ENCODE results near the gene CABP2.
"Not testable (repeated sequence)": the region's sequence is repeated elsewhere in the genome, so short reads cannot be mapped to it uniquely, and the experiment has no call there.

CABP2 gene

GRCh38 chr11:67548555-67549110, 25.4 kb upstream of the CABP2 start:
- H3K79me1 ChIP-seq (ENCODE audit: low read length), result no peaks in the 10 kb centered on the region
- DNase-seq, result no peak
- H3K9ac ChIP-seq (ENCODE audit: low read length), result no peak overlapping the region
- H3K23ac ChIP-seq (ENCODE audit: low read length), result no peak overlapping the region
- no peaks in the 10 kb centered on the region for H3K4me1 ChIP-seq (ENCODE audit: control insufficient read depth in 1 of 2, insufficient read depth in 2 of 2, low read length in 2 of 2)
- no peak overlapping the region for H4K8ac ChIP-seq (ENCODE audit: low read depth, low read length)
- H3K4me2 ChIP-seq (ENCODE audit: low read length), result no peak overlapping the region
- no peak overlapping the region for H4K91ac ChIP-seq (ENCODE audit: low read depth, low read length)
- H2AK5ac ChIP-seq (ENCODE audit: low read length), result no peak overlapping the region
- peaks cover 4% of the 10 kb centered on the region for H3K9me3 ChIP-seq (ENCODE audit: insufficient read depth, low read depth, low read length)
- H3K14ac ChIP-seq (ENCODE audit: low read length), result no peak overlapping the region
- H2BK120ac ChIP-seq (ENCODE audit: insufficient read depth, low read length, poor library complexity), result no peak overlapping the region
- H3K36me3 ChIP-seq (ENCODE audit: control insufficient read depth in 1 of 2, insufficient read depth in 2 of 2, low read length in 2 of 2), result no peaks in the 10 kb centered on the region
- H3K79me2 ChIP-seq (ENCODE audit: control insufficient read depth, insufficient read depth, low read length, poor library complexity), result no peaks in the 10 kb centered on the region
- no peak overlapping the region for H4K12ac ChIP-seq (ENCODE audit: low read depth, low read length)
- no CpG with 5 or more reads among the region's 9 CpGs for WGBS (ENCODE audit: extremely low coverage, insufficient coverage, insufficient read length)
- H2BK5ac ChIP-seq (ENCODE audit: low read depth, low read length, poor library complexity), result no peak overlapping the region
- H3K18ac ChIP-seq (ENCODE audit: low read length), result no peak overlapping the region
- H3K27me3 ChIP-seq (ENCODE audit: insufficient read depth, low read length), result no peaks in the 10 kb centered on the region
- no peak overlapping the region for H3K4me3 ChIP-seq (ENCODE audit: low read depth, low read length)
- no peak overlapping the region for H3K4ac ChIP-seq (ENCODE audit: low read depth, low read length)
- no peak overlapping the region for H2AFZ ChIP-seq (ENCODE audit: insufficient read depth, low read length, poor library complexity)
- no peak overlapping the region for H3K27ac ChIP-seq (ENCODE audit: low read depth, low read length)
- no peak overlapping the region for H2BK12ac ChIP-seq (ENCODE audit: low read length)

- H3K4me1 ChIP-seq (ENCODE audit: control insufficient read depth in 1 of 2, insufficient read depth in 2 of 2, low read length in 2 of 2); H3K23ac ChIP-seq (ENCODE audit: low read length); H3K14ac ChIP-seq (ENCODE audit: low read length); H3K27me3 ChIP-seq (ENCODE audit: insufficient read depth, low read length); H4K91ac ChIP-seq (ENCODE audit: low read depth, low read length); H3K4me3 ChIP-seq (ENCODE audit: low read depth, low read length); H3K79me2 ChIP-seq (ENCODE audit: control insufficient read depth, insufficient read depth, low read length, poor library complexity); H3K9me3 ChIP-seq (ENCODE audit: insufficient read depth, low read depth, low read length); H2BK12ac ChIP-seq (ENCODE audit: low read length); H2BK5ac ChIP-seq (ENCODE audit: low read depth, low read length, poor library complexity); H4K8ac ChIP-seq (ENCODE audit: low read depth, low read length); H4K12ac ChIP-seq (ENCODE audit: low read depth, low read length); H3K4me2 ChIP-seq (ENCODE audit: low read length); H3K4ac ChIP-seq (ENCODE audit: low read depth, low read length); H2AFZ ChIP-seq (ENCODE audit: insufficient read depth, low read length, poor library complexity); H3K36me3 ChIP-seq (ENCODE audit: control insufficient read depth in 1 of 2, insufficient read depth in 2 of 2, low read length in 2 of 2); H3K27ac ChIP-seq (ENCODE audit: low read depth, low read length); H2AK5ac ChIP-seq (ENCODE audit: low read length); H2BK120ac ChIP-seq (ENCODE audit: insufficient read depth, low read length, poor library complexity); H3K79me1 ChIP-seq (ENCODE audit: low read length); H3K18ac ChIP-seq (ENCODE audit: low read length); H3K9ac ChIP-seq (ENCODE audit: low read length); DNase-seq: not testable (repeated sequence)
- WGBS (ENCODE audit: extremely low coverage, insufficient coverage, insufficient read length), result no CpG with 5 or more reads among the region's 4 CpGs
Observed at GRCh38 chr11:67548112-67548511, 24.9 kb upstream of the CABP2 start.

- H4K8ac ChIP-seq (ENCODE audit: low read depth, low read length), result no peak overlapping the region
- H2AK5ac ChIP-seq (ENCODE audit: low read length), result no peak overlapping the region
- H3K4ac ChIP-seq (ENCODE audit: low read depth, low read length), result no peak overlapping the region
- H3K27ac ChIP-seq (ENCODE audit: low read depth, low read length), result no peak overlapping the region
- H4K91ac ChIP-seq (ENCODE audit: low read depth, low read length), result no peak overlapping the region
- H2BK5ac ChIP-seq (ENCODE audit: low read depth, low read length, poor library complexity), result no peak overlapping the region
- H2BK12ac ChIP-seq (ENCODE audit: low read length), result no peak overlapping the region
- H3K4me2 ChIP-seq (ENCODE audit: low read length), result no peak overlapping the region
- H3K18ac ChIP-seq (ENCODE audit: low read length), result no peak overlapping the region
- H3K9me3 ChIP-seq (ENCODE audit: insufficient read depth, low read depth, low read length), result no peaks in the 10 kb centered on the region
- no peaks in the 10 kb centered on the region for H3K27me3 ChIP-seq (ENCODE audit: insufficient read depth, low read length)
- no peak overlapping the region for H3K23ac ChIP-seq (ENCODE audit: low read length)
- H3K9ac ChIP-seq (ENCODE audit: low read length), result no peak overlapping the region
- no peaks in the 10 kb centered on the region for H3K36me3 ChIP-seq (ENCODE audit: control insufficient read depth in 1 of 2, insufficient read depth in 2 of 2, low read length in 2 of 2)
- no peaks in the 10 kb centered on the region for H3K4me1 ChIP-seq (ENCODE audit: control insufficient read depth in 1 of 2, insufficient read depth in 2 of 2, low read length in 2 of 2)
- no peaks in the 10 kb centered on the region for H3K79me2 ChIP-seq (ENCODE audit: control insufficient read depth, insufficient read depth, low read length, poor library complexity)
- no peak overlapping the region for H2AFZ ChIP-seq (ENCODE audit: insufficient read depth, low read length, poor library complexity)
- no peak overlapping the region for H3K14ac ChIP-seq (ENCODE audit: low read length)
- no peak overlapping the region for H4K12ac ChIP-seq (ENCODE audit: low read depth, low read length)
- no peaks in the 10 kb centered on the region for H3K79me1 ChIP-seq (ENCODE audit: low read length)
- H2BK120ac ChIP-seq (ENCODE audit: insufficient read depth, low read length, poor library complexity), result no peak overlapping the region
- no peak overlapping the region for H3K4me3 ChIP-seq (ENCODE audit: low read depth, low read length)
- DNase-seq, result no peak
- no CpG with 5 or more reads among the region's 8 CpGs for WGBS (ENCODE audit: extremely low coverage, insufficient coverage, insufficient read length)
Observed at GRCh38 chr11:67545280-67545679, 22.0 kb upstream of the CABP2 start.

DNA sequence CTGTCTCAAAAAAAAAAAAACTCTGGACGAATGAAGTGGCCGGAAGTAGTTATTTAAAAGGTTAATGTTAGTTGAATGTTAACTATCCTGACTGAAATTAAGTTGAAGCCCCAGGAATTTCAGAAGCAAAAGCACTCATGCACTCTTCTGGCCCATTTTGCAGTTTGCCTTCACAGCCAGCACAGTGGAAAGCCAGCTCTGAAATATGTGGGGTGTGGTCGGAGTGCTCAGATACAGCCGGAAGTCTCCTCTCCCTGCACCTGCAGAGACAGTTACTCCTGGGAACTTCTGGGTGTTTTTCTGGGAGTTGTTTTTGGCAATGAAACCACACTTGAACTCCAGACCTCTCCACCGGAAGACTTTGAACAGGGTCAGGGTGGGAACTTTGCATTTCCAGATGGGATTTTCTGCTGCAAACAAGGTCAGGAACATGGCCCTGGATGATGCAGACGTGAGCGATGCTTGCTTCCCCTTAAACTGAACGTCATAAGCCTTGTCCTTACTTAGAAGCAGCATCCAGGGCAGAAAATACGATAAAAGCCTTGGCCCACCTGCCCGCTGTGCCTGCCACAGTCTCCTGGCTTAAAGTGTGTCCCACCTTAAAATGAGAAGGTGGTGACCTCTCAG, 21.5 kb upstream of the CABP2 start:
- no peaks in the 10 kb centered on the region for H3K79me2 ChIP-seq (ENCODE audit: control insufficient read depth, insufficient read depth, low read length, poor library complexity)
- no peak overlapping the region for H3K4me2 ChIP-seq (ENCODE audit: low read length)
- H3K18ac ChIP-seq (ENCODE audit: low read length), result no peak overlapping the region
- H3K27ac ChIP-seq (ENCODE audit: low read depth, low read length), result no peak overlapping the region
- H3K9me3 ChIP-seq (ENCODE audit: insufficient read depth, low read depth, low read length), result no peaks in the 10 kb centered on the region
- H2BK5ac ChIP-seq (ENCODE audit: low read depth, low read length, poor library complexity), result no peak overlapping the region
- H3K4me3 ChIP-seq (ENCODE audit: low read depth, low read length), result no peak overlapping the region
- no peaks in the 10 kb centered on the region for H3K79me1 ChIP-seq (ENCODE audit: low read length)
- H2BK12ac ChIP-seq (ENCODE audit: low read length), result no peak overlapping the region
- H4K12ac ChIP-seq (ENCODE audit: low read depth, low read length), result no peak overlapping the region
- no peak overlapping the region for H2BK120ac ChIP-seq (ENCODE audit: insufficient read depth, low read length, poor library complexity)
- no peak overlapping the region for H3K9ac ChIP-seq (ENCODE audit: low read length)
- no peak overlapping the region for H2AFZ ChIP-seq (ENCODE audit: insufficient read depth, low read length, poor library complexity)
- DNase-seq, result no peak
- no peak overlapping the region for H3K23ac ChIP-seq (ENCODE audit: low read length)
- H4K8ac ChIP-seq (ENCODE audit: low read depth, low read length), result no peak overlapping the region
- H3K4me1 ChIP-seq (ENCODE audit: control insufficient read depth in 1 of 2, insufficient read depth in 2 of 2, low read length in 2 of 2), result no peaks in the 10 kb centered on the region
- H3K4ac ChIP-seq (ENCODE audit: low read depth, low read length), result no peak overlapping the region
- no peaks in the 10 kb centered on the region for H3K36me3 ChIP-seq (ENCODE audit: control insufficient read depth in 1 of 2, insufficient read depth in 2 of 2, low read length in 2 of 2)
- no peaks in the 10 kb centered on the region for H3K27me3 ChIP-seq (ENCODE audit: insufficient read depth, low read length)
- H2AK5ac ChIP-seq (ENCODE audit: low read length), result no peak overlapping the region
- WGBS (ENCODE audit: extremely low coverage, insufficient coverage, insufficient read length), result no CpG with 5 or more reads among the region's 10 CpGs
- no peak overlapping the region for H3K14ac ChIP-seq (ENCODE audit: low read length)
- no peak overlapping the region for H4K91ac ChIP-seq (ENCODE audit: low read depth, low read length)

Measured in trophoblast cell (in vitro differentiated cells and primary cell).